Endometrial microvascular endothelial cells (primary cell): ENCODE measurements around the gene POLR1F. TPM values are rescaled to one million over a fixed set of nuclear protein-coding genes. Genes with fewer than 3 reads are reported as not detected.
"Not testable (repeated sequence)": the region's sequence is repeated elsewhere in the genome, so short reads cannot be mapped to it uniquely, and the experiment has no call there.

Source experiments
- in situ Hi-C: cut with HindIII; loops from 2 replicates; pipeline ENCODE4 v1.10.0; 2017; ENCODE audit warnings: low sequenced_read_pairs, low pct_unique_long_range_greater_than_20kb; ENCODE audit errors: inconsistent ontology term
- total RNA-seq: library from RNA; depleted of rRNA; stranded (reverse); fragments of >200 nt; gene quantifications from one replicate; pipeline ENCODE4 v1.2.3, GENCODE V29; 2015; ENCODE audit errors: inconsistent ontology term

The POLR1F gene
- total RNA-seq, 1 donor from 2014 or later: 20.8 TPM

- in situ Hi-C loops: not testable (repeated sequence)
These were observed 19.7 kb downstream of the POLR1F start for GRCh38 chr7:19689130-19689529.

- in situ Hi-C loops: no loop called here
These were observed 27.2 kb downstream of the POLR1F start for GRCh38 chr7:19681596-19681995.

GRCh38 chr7:19677180-19677579, 31.7 kb downstream of the POLR1F start:
- in situ Hi-C loops: no loop called here

GRCh38 chr7:19675816-19676215, 33.0 kb downstream of the POLR1F start:
- in situ Hi-C loops: no loop called here

GRCh38 chr7:19674266-19674960, 34.4 kb downstream of the POLR1F start:
- in situ Hi-C loops: no loop called here

- in situ Hi-C loops: no loop called here
These were observed 38.0 kb downstream of the POLR1F start for GRCh38 chr7:19670806-19671205.

- in situ Hi-C loops: no loop called here
These were observed 43.3 kb downstream of the POLR1F start for GRCh38 chr7:19665399-19666008.

GRCh38 chr7:19663816-19664462, 44.9 kb downstream of the POLR1F start:
- in situ Hi-C loops: no loop called here

GRCh38 chr7:19648791-19649190, 60.0 kb downstream of the POLR1F start:
- in situ Hi-C loops: no loop called here

Other genes with a start within 250 kb of the POLR1F start
- gene TMEM196, start 64.6 kb upstream of the POLR1F start, total RNA-seq: not detected